SU-DHL-6 (cell line): ENCODE results near the gene TRIM51G.
"Not testable (repeated sequence)": the region's sequence is repeated elsewhere in the genome, so short reads cannot be mapped to it uniquely, and the experiment has no call there.

Source experiments
- EZH2phosphoT487 ChIP-seq: fragments of 200-600 bp; sonication (generic), shearing (Covaris generic); conservative IDR thresholded peaks from 2 replicates; pipeline ENCODE4 v1.6.1; 2018; ENCODE audit warnings: mild to moderate bottlenecking, antibody characterized with exemption, low read length, moderate library complexity, mixed read lengths
- TF ChIP-seq, protein P1 (sequence below): fragments of 200-600 bp; sonication (generic); IDR thresholded peaks from one replicate; pipeline ENCODE4 v1.5.1; 2017; ENCODE audit warnings: antibody characterized with exemption, mild to moderate bottlenecking, low read length, moderate library complexity; ENCODE audit not compliant: insufficient read depth, poor library complexity, severe bottlenecking

DNA sequence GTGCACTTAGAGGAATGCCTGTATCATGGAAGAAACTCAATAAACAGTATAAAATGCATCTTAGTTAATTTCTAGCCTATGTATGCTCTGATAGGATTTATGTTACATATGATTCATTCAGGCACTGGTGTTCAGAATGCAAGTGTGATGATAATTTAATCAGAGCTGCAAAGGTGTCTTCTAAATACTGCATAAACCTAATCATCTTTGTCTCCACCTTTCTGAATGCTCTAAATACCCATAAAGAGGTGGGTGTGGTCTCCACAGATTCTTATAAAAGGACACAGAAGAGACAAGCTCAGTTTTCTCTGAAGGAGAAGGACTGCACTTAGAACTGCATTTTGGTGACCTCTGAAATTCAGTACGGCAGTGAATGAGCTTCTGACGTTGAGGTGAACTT lies 44.8 kb upstream of the TRIM51G start, which contains the start of gene TRIM49B:
- TF ChIP-seq, protein P1, sequence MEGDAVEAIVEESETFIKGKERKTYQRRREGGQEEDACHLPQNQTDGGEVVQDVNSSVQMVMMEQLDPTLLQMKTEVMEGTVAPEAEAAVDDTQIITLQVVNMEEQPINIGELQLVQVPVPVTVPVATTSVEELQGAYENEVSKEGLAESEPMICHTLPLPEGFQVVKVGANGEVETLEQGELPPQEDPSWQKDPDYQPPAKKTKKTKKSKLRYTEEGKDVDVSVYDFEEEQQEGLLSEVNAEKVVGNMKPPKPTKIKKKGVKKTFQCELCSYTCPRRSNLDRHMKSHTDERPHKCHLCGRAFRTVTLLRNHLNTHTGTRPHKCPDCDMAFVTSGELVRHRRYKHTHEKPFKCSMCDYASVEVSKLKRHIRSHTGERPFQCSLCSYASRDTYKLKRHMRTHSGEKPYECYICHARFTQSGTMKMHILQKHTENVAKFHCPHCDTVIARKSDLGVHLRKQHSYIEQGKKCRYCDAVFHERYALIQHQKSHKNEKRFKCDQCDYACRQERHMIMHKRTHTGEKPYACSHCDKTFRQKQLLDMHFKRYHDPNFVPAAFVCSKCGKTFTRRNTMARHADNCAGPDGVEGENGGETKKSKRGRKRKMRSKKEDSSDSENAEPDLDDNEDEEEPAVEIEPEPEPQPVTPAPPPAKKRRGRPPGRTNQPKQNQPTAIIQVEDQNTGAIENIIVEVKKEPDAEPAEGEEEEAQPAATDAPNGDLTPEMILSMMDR, result not testable (repeated sequence)
- not testable (repeated sequence) for TF ChIP-seq EZH2phosphoT487
